KBM-7 (cell line): Measurements from ENCODE around the gene ACKR1.

Source experiments
- DNase-seq: peaks from one replicate; pipeline ENCODE4 v3.0.0-alpha.2; 2015
- in situ Hi-C: fragments of 300-500 bp; cut with MboI; formaldehyde crosslinking; loops from 2 replicates; pipeline ENCODE4 v1.14.3; 2020; ENCODE audit warnings: low sequenced_read_pairs, low pct_unique_long_range_greater_than_20kb, mixed read lengths

ACKR1 gene

DNA sequence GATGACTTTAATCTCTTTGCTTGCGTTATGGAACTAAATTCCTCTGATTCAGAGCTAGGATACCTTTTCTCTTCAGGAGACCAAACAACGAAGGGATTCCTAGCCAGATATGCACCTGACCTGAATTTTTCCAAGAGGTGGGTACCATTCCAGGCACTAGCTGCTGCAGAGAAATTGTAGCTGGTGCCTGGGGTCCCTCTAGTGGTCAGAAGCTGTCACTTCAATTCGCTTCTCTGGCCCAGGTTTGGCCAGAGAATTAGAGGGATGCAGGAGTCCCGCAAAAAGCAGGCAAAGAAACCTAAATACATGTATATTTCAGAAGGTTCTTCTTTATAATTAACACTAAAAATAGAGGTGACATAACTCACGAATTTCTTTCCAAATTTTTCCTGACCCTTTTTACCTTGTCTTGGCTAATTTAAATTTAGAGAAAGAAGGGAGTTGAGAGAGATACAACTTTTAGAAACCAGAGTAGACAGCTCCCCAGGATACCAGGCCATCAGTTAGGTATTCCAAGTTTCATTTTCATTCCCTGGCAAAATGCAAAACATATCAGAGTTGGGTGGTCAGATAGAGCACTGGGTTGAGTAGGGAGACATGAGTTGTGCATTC lies 9.6 kb downstream of the ACKR1 start:
- peak; percentile 49 for DNase-seq
- in situ Hi-C loops = no loop called here

- in situ Hi-C loops = no loop called here
- DNase-seq = no peak
These were observed 14.3 kb downstream of the ACKR1 start for GRCh38 chr1:159218649-159219636.

GRCh38 chr1:159222075-159222865 lies 17.6 kb downstream of the ACKR1 start:
- DNase-seq = no peak
- in situ Hi-C loops = no loop called here

DNA sequence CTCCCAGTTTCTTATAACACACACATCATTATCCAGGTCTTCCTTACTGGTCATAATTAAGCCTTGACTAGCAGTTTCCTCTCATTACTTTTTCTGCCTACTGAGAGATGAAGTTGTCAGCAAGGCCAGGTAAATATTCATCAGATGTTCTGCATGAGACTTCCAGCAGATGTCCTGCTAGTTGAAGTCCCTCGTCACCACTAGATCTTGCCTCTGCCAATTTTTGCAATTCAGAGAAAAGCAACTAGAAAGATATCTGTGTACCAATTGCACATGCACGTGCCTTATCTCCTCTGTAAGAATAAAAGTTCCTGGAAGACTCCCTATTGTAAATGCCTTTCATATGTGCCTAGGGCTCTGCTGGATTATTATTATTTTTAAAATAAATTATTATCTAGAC lies 18.3 kb downstream of the ACKR1 start:
- no peak for DNase-seq
- in situ Hi-C loops = no loop called here

GRCh38 chr1:159228554-159228953 lies 23.9 kb downstream of the ACKR1 start:
- in situ Hi-C loops = no loop called here
- no peak for DNase-seq

DNA sequence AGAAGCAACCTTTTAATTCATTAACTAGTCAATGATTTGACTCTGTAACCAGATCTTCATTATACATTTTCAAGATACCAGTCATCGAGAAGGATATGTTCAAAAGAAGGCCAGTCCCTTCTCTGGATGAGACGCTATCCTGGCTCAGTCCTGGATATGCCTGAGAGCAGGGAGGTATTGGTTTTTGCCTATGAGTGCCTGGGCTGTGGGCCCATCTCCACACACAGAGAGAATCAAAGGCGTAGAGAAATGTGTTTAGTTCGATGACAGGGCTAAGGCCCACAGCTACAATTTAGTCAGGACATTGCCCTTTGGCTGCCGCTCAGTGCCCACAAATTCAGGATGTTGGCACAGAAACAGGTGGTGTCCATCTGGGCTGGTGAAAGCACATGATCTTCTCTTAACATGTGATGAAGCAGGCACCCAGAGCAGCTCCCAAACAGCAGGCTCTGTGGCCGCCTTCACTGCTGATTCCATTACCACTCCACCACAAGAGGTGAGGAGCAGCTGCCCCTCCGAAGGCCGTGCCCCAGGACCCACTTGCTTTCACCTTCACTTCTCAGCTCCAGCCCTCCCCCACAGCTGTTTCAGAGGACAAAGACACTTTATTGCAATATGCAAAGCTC lies 24.7 kb downstream of the ACKR1 start:
- no peak for DNase-seq
- in situ Hi-C loops = no loop called here

GRCh38 chr1:159229896-159230295 lies 25.2 kb downstream of the ACKR1 start:
- in situ Hi-C loops = no loop called here
- no peak for DNase-seq

GRCh38 chr1:159239551-159240220 lies 35.0 kb downstream of the ACKR1 start:
- no peak for DNase-seq
- in situ Hi-C loops = no loop called here

DNA sequence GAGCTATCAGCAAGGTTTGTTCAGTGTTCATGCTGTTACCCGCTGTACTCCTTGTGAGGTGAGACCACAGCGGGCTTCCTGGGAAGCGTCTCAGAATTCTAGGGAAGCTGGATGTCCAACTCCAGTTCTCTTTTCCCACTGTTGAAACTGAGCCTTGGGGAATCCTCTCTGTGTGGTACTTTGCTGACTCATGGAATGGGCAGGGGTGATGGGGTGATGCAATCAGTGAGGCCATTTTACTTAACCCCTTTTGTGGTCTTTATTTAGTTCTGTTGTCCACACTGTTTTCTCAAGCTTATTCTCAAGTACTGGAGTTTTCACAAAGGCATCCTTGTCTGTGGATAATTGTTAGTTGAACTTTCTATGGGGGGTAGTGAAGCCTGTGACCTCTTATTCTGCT lies 42.6 kb downstream of the ACKR1 start:
- no peak for DNase-seq
- in situ Hi-C loops = no loop called here

DNA sequence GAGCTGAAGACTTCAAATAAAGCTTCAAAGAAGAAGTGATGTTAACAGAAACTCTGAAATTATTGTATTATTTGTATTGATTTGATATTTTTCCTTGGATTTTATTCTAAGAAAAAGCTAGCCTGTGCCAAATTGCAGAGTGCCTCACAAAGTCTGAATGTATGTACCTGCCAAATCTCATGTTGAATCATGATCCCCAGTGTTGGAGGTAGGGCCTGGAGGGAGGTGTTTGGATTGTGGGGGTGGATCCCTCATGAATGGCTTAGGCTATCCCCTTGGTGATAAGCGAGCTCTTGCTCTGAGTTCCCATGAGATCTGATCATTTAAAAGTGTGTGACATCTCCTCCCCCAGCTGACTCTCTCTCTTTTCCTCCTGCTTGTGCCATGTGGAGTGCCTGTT lies 43.6 kb downstream of the ACKR1 start:
- in situ Hi-C loops = no loop called here
- no peak for DNase-seq

DNA sequence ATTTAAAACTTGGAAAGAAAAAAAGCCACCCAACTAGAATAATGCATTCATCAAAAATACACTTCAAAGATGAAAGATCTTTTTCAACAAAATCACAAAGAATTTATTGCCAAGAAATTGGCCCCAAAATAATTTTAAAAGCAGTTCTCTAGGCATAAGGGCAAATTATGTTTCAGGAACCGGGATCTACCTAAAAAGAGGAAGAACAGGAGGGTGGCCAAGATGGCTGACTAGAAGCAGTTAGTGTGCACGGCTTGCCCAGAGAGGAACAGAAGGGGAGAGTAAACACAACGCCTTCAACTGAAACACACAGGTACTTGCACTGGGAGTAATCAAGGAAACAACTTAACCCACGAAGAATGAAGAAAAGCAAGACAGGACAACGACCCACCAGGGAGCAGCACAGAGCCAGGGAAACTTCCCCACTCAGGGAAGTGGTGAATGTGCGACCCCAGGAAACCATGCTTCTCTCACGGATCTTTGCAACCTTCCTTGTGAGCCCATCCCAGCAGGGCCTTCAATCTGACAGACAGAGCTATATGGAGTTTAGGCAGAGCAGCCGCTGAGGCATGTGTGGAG lies 46.1 kb downstream of the ACKR1 start:
- in situ Hi-C loops = no loop called here
- DNase-seq = peak; percentile 20
